ENCODE results near the gene DLX6.

The DLX6 gene

GRCh38 chr7:96991546-96992191 is 13.7 kb upstream of the DLX6 start:
- H3K27ac Mint-ChIP-seq = no peak overlapping the region
- DNase-seq = no peak
- no peak for ATAC-seq
- peaks cover 26% of the 10 kb centered on the region for H3K4me1 Mint-ChIP-seq
- H3K27me3 Mint-ChIP-seq = peaks cover 92% of the 10 kb centered on the region
- no peak overlapping the region for H3K4me3 Mint-ChIP-seq
- peaks cover 6 to 22% of the 10 kb centered on the region in 2 donors for H3K9me3 Mint-ChIP-seq

GRCh38 chr7:96992192-96993005 is 13.0 kb upstream of the DLX6 start:
- peaks cover 6 to 22% of the 10 kb centered on the region in 2 donors for H3K9me3 Mint-ChIP-seq
- DNase-seq = no peak

GRCh38 chr7:96993094-96993865 is 12.1 kb upstream of the DLX6 start:
- Mint-ChIP-seq H3K27me3 (peaks cover 100% of the 10 kb centered on the region), H3K4me3 (no peak overlapping the region), H3K9me3 (peaks cover 6 to 22% of the 10 kb centered on the region in 2 donors), H3K4me1 (peaks cover 30% of the 10 kb centered on the region), H3K27ac (peak overlapping the region in 1 of 2 donors; percentile 63)
- ATAC-seq = no peak
- DNase-seq = no peak

More at GRCh38 chr7:96992192-96993005, 13.0 kb upstream of the DLX6 start:
- H3K27me3 Mint-ChIP-seq = peaks cover 99% of the 10 kb centered on the region
- H3K4me1 Mint-ChIP-seq = peaks cover 30% of the 10 kb centered on the region
- H3K4me3 Mint-ChIP-seq = no peak overlapping the region
- no peak for ATAC-seq
- no peak overlapping the region for H3K27ac Mint-ChIP-seq

- Mint-ChIP-seq H3K4me3 (no peak overlapping the region), H3K9me3 (peaks cover 6 to 22% of the 10 kb centered on the region in 2 donors), H3K4me1 (peaks cover 30% of the 10 kb centered on the region), H3K27ac (no peak overlapping the region), H3K27me3 (peaks cover 100% of the 10 kb centered on the region)
- DNase-seq = no peak
- no peak for ATAC-seq
Measured at GRCh38 chr7:96993980-96994379, 11.4 kb upstream of the DLX6 start.

- Mint-ChIP-seq H3K27ac (no peak overlapping the region), H3K9me3 (peaks cover 6 to 12% of the 10 kb centered on the region in 2 donors), H3K27me3 (peaks cover 100% of the 10 kb centered on the region), H3K4me1 (peaks cover 24% of the 10 kb centered on the region), H3K4me3 (no peak overlapping the region)
- ATAC-seq (no peak), DNase-seq (no peak)
Measured at GRCh38 chr7:96995406-96996110, 9.8 kb upstream of the DLX6 start.

GRCh38 chr7:96996111-96996957 is 9.0 kb upstream of the DLX6 start:
- H3K4me1 Mint-ChIP-seq = peaks cover 24% of the 10 kb centered on the region
- DNase-seq (no peak), ATAC-seq (no peak)
- H3K4me3 Mint-ChIP-seq = no peak overlapping the region
- peaks cover 6 to 12% of the 10 kb centered on the region in 2 donors for H3K9me3 Mint-ChIP-seq
- H3K27ac Mint-ChIP-seq = no peak overlapping the region
- H3K27me3 Mint-ChIP-seq = peaks cover 100% of the 10 kb centered on the region

- DNase-seq (no peak), ATAC-seq (no peak)
- H3K27me3 Mint-ChIP-seq = peaks cover 100% of the 10 kb centered on the region
- peaks cover 6 to 12% of the 10 kb centered on the region in 2 donors for H3K9me3 Mint-ChIP-seq
- H3K27ac Mint-ChIP-seq = no peak overlapping the region
- H3K4me1 Mint-ChIP-seq = peaks cover 21% of the 10 kb centered on the region
- no peak overlapping the region for H3K4me3 Mint-ChIP-seq
Measured at GRCh38 chr7:96996958-96997511, 8.3 kb upstream of the DLX6 start.

- peaks cover 17% of the 10 kb centered on the region for H3K4me1 Mint-ChIP-seq
- DNase-seq = no peak
- peaks cover 100% of the 10 kb centered on the region for H3K27me3 Mint-ChIP-seq
- H3K4me3 Mint-ChIP-seq = no peak overlapping the region
- peaks cover 6 to 8% of the 10 kb centered on the region in 2 donors for H3K9me3 Mint-ChIP-seq
- ATAC-seq = no peak
- no peak overlapping the region for H3K27ac Mint-ChIP-seq
Measured at GRCh38 chr7:96997512-96998032, 7.8 kb upstream of the DLX6 start.

GRCh38 chr7:96998333-96998732 is 7.0 kb upstream of the DLX6 start:
- Mint-ChIP-seq H3K27ac (no peak overlapping the region), H3K9me3 (peaks cover 0 to under 1% of the 10 kb centered on the region in 2 donors), H3K27me3 (peaks cover 100% of the 10 kb centered on the region), H3K4me1 (peaks cover 18% of the 10 kb centered on the region), H3K4me3 (no peak overlapping the region)
- no peak for ATAC-seq
- no peak for DNase-seq

- no peak overlapping the region for H3K4me3 Mint-ChIP-seq
- no peak overlapping the region for H3K27ac Mint-ChIP-seq
- no peaks in the 10 kb centered on the region for H3K9me3 Mint-ChIP-seq
- H3K4me1 Mint-ChIP-seq = peaks cover 21% of the 10 kb centered on the region
- H3K27me3 Mint-ChIP-seq = peaks cover 100% of the 10 kb centered on the region
- DNase-seq (no peak), ATAC-seq (no peak)
Measured at GRCh38 chr7:96998744-96999143, 6.6 kb upstream of the DLX6 start.

- Mint-ChIP-seq H3K4me3 (no peak overlapping the region), H3K27ac (no peak overlapping the region), H3K9me3 (no peaks in the 10 kb centered on the region), H3K4me1 (peaks cover 31% of the 10 kb centered on the region), H3K27me3 (peaks cover 100% of the 10 kb centered on the region)
- ATAC-seq = no peak
- no peak for DNase-seq
Measured at GRCh38 chr7:97001221-97001620, 4.1 kb upstream of the DLX6 start.

- ATAC-seq (no peak), DNase-seq (no peak)
- no peak overlapping the region for H3K4me3 Mint-ChIP-seq
- H3K4me1 Mint-ChIP-seq = peaks cover 34% of the 10 kb centered on the region
- no peak overlapping the region for H3K27ac Mint-ChIP-seq
- peaks cover 100% of the 10 kb centered on the region for H3K27me3 Mint-ChIP-seq
- H3K9me3 Mint-ChIP-seq = no peaks in the 10 kb centered on the region
Measured at GRCh38 chr7:97001656-97002554, 3.4 kb upstream of the DLX6 start.

- ATAC-seq = no peak
- DNase-seq = no peak
- Mint-ChIP-seq H3K4me1 (peaks cover 38% of the 10 kb centered on the region), H3K4me3 (no peak overlapping the region), H3K27me3 (peaks cover 100% of the 10 kb centered on the region), H3K27ac (no peak overlapping the region), H3K9me3 (no peaks in the 10 kb centered on the region)
Measured at GRCh38 chr7:97002555-97003261, 2.6 kb upstream of the DLX6 start.

All from stimulated activated naive CD8-positive, alpha-beta T cell treated with anti-CD3 and anti-CD28 coated beads, Interleukin-15, amount 100 ng/mL, for 72 hours (primary cell).